Measurements from ENCODE around the gene MALT1.

GRCh38 chr18:58670404-58671110 is 708 bp upstream of the MALT1 start:
- TF ChIP-seq CTCF (IDR thresholded peaks at IDR 0.05; ENCODE audit: poor library complexity) (no peak), EZH2 (IDR thresholded peaks at IDR 0.05; ENCODE audit: borderline replicate concordance) (no peak), EZH2phosphoT487 (IDR thresholded peaks at IDR 0.05; ENCODE audit: low read depth, severe bottlenecking, unreplicated experiment) (no peak)

Data from hepatocyte (in vitro differentiated cells).